ENCODE measurements around the gene IWS1. TPM values are rescaled to one million over a fixed set of nuclear protein-coding genes. Genes with fewer than 3 reads are reported as not detected.

Gene IWS1
- total and polyA plus RNA-seq, 9 of the 15 experiments (the other 6 are each of a cell fraction or from before 2014, with no cell fraction given), result 20.8 to 67.2 (median 46.6) TPM

- TF ChIP-seq ZNF407 (IDR thresholded peaks at IDR 0.05; ENCODE audit: low read depth) (no peak), XRCC3 (IDR thresholded peaks at IDR 0.05) (no peak), ZNF583 (CRISPR knock-in tag; IDR thresholded peaks at IDR 0.05) (no peak), RBM34 (IDR thresholded peaks at IDR 0.05; ENCODE audit: borderline replicate concordance, insufficient read depth, low read length) (no peak), ZZZ3 (IDR thresholded peaks at IDR 0.05) (no peak), E2F8 (IDR thresholded peaks at IDR 0.05; ENCODE audit: low read depth, partially characterized antibody) (no peak), TRIM24 (IDR thresholded peaks at IDR 0.05) (no peak), TAF15 (IDR thresholded peaks at IDR 0.05; ENCODE audit: low read depth, low read length) (no peak), ZFP36 (IDR thresholded peaks at IDR 0.05; ENCODE audit: low read depth, low read length, partially characterized antibody) (no peak)
Observed at GRCh38 chr2:127455566-127456493, 70.5 kb downstream of the IWS1 start (continued).
